Measurements from ENCODE around the gene LYRM2.

DNA sequence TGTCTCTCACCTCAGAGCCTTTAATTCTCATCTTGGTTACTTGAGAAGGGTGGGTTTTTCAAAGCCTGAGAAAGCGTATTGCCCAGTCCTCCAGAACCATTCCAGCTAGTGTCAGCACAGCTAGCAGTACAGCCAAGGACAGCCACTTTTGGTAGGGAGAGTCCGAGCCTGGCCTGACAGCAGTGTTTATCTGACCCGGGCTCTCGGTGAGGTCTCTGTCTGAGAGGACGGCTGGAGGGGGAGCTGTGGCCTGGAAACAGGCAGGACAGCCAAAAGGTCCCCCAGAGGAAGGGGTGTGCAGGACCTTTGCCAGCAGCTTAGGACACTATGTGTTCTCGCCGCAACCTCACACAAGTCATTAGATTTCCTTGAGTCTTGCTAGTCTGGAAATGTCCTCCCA lies 38.8 kb downstream of the LYRM2 start:
- TF ChIP-seq EZH2 (IDR thresholded peaks at IDR 0.05; ENCODE audit: borderline replicate concordance, low read depth, low read length) (no peak), ZFX (CRISPR knock-in tag; IDR thresholded peaks at IDR 0.05) (no peak), POLR2A (conservative IDR thresholded peaks at IDR 0.05) (no peak)
- TF ChIP-seq, protein P1, sequence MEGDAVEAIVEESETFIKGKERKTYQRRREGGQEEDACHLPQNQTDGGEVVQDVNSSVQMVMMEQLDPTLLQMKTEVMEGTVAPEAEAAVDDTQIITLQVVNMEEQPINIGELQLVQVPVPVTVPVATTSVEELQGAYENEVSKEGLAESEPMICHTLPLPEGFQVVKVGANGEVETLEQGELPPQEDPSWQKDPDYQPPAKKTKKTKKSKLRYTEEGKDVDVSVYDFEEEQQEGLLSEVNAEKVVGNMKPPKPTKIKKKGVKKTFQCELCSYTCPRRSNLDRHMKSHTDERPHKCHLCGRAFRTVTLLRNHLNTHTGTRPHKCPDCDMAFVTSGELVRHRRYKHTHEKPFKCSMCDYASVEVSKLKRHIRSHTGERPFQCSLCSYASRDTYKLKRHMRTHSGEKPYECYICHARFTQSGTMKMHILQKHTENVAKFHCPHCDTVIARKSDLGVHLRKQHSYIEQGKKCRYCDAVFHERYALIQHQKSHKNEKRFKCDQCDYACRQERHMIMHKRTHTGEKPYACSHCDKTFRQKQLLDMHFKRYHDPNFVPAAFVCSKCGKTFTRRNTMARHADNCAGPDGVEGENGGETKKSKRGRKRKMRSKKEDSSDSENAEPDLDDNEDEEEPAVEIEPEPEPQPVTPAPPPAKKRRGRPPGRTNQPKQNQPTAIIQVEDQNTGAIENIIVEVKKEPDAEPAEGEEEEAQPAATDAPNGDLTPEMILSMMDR (IDR thresholded peaks at IDR 0.05 in 2 of 3, conservative IDR thresholded peaks at IDR 0.05 in 1 of 3; ENCODE audit: insufficient read depth in 2 of 3, low read depth in 1 of 3, low read length in 3 of 3) = no peak
- TF ChIP-seq, protein P2, sequence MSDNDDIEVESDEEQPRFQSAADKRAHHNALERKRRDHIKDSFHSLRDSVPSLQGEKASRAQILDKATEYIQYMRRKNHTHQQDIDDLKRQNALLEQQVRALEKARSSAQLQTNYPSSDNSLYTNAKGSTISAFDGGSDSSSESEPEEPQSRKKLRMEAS (CRISPR knock-in tag; IDR thresholded peaks at IDR 0.05) = no peak
- TF ChIP-seq, protein P3, sequence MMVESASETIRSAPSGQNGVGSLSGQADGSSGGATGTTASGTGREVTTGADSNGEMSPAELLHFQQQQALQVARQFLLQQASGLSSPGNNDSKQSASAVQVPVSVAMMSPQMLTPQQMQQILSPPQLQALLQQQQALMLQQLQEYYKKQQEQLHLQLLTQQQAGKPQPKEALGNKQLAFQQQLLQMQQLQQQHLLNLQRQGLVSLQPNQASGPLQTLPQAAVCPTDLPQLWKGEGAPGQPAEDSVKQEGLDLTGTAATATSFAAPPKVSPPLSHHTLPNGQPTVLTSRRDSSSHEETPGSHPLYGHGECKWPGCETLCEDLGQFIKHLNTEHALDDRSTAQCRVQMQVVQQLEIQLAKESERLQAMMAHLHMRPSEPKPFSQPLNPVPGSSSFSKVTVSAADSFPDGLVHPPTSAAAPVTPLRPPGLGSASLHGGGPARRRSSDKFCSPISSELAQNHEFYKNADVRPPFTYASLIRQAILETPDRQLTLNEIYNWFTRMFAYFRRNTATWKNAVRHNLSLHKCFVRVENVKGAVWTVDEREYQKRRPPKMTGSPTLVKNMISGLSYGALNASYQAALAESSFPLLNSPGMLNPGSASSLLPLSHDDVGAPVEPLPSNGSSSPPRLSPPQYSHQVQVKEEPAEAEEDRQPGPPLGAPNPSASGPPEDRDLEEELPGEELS (CRISPR knock-in tag; IDR thresholded peaks at IDR 0.05; ENCODE audit: borderline replicate concordance) = no peak

All from K562 (cell line).